Activated naive CD8-positive, alpha-beta T cell treated with anti-CD3 and anti-CD28 coated beads, Interleukin-2, amount 10 ng/mL, durations not matched to agents 7 days and 5 days (primary cell): ENCODE data around the gene ADI1. TPM values are rescaled to one million over a fixed set of nuclear protein-coding genes. Genes with fewer than 3 reads are reported as not detected.

ENCODE experiments used
- total RNA-seq, 2 experiments: library from RNA; stranded (reverse); gene quantifications; one replicate each; pipeline ENCODE4 v1.2.3, GENCODE V29; 2021

The ADI1 gene
- total RNA-seq, 2 experiments from 2014 or later = 16.6 to 19.5 TPM

Other genes starting within 250 kb of the ADI1 start
- gene EIPR1, start 141.7 kb downstream of the ADI1 start, total RNA-seq = 10 to 100 TPM; 31.0 to 34.6 TPM
- gene TRAPPC12, start 139.8 kb downstream of the ADI1 start, total RNA-seq = 100 to 1,000 TPM; 106 to 116 TPM
- 10 to 100 TPM; 24.7 to 24.9 TPM for gene RNASEH1, start 38.8 kb upstream of the ADI1 start, total RNA-seq
- 1,000 to 10,000 TPM; 1,215 to 1,237 TPM for gene RPS7, start 55.7 kb upstream of the ADI1 start, total RNA-seq
- gene COLEC11, start 75.6 kb upstream of the ADI1 start, total RNA-seq = under 1 TPM; 0.39 to 0.77 TPM
- not detected for gene ALLC, start 138.7 kb upstream of the ADI1 start, total RNA-seq
- not detected for gene DCDC2C, start 184.0 kb upstream of the ADI1 start, total RNA-seq